ENCODE data around the gene WNT1.

The WNT1 gene

DNA sequence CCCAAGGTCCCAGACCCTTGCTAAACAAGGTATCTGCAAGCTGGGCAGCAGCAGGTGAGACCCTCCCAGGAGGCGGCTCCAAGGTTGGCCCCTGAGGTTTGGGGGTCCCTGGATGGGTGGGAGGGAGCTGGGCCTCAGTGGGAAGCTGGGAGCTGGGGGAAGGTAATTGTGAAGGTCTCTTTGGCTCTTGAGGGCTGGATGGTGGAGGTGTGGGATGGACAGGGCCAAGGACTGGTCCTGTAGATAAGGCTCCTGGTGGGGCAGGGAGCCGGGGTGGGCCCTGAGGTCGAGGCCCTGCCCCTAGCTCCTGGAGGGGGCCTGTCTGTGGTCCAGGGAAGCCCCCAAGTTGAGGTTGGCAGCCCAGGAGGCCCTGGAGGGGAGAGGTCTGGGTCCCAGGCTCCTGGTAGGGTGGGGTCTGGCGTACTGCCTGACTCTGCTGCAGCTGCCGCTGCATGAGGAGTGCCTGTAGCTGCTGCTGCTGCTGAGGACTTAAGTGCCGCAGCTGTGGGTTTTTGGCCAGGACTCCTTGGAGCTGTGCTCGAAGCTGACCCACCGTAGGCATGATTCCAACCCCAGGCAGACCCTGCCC is 53.5 kb downstream of the WNT1 start:
- DNase-seq: no peak
